ENCODE results near the gene NCAPG2.

The NCAPG2 gene

GRCh38 chr7:158683541-158683940 is 21.1 kb downstream of the NCAPG2 start:
- TF ChIP-seq CTCF (IDR thresholded peaks at IDR 0.05; ENCODE audit: borderline replicate concordance, extremely low read depth, low read length, poor library complexity, severe bottlenecking) (no peak), EZH2 (IDR thresholded peaks at IDR 0.05; ENCODE audit: borderline replicate concordance, low read depth, low read length, severe bottlenecking) (no peak)
- Histone ChIP-seq H3K36me3 (ENCODE audit: insufficient read depth, low read length) (peaks cover 96% of the 10 kb centered on the region), H3K9me3 (ENCODE audit: insufficient read depth, low read length, severe bottlenecking) (no peaks in the 10 kb centered on the region), H3K27me3 (ENCODE audit: insufficient read depth, low read length, poor library complexity) (no peaks in the 10 kb centered on the region), H3K27ac (ENCODE audit: low read length) (no peak overlapping the region), H3K4me3 (ENCODE audit: low read depth in 1 of 2, low read length in 2 of 2) (no peak overlapping the region), H3K79me2 (ENCODE audit: insufficient read depth, low read length) (peaks cover under 1% of the 10 kb centered on the region; the same call in 1 of the 2 replicates), H4K20me1 (ENCODE audit: insufficient read depth, low read length) (peaks cover 1% of the 10 kb centered on the region; the same call in 1 of the 2 replicates), H2AFZ (ENCODE audit: low read depth, low read length) (no peak overlapping the region), H3K9ac (ENCODE audit: low read depth, low read length) (no peak overlapping the region), H3K4me2 (ENCODE audit: insufficient read depth, low read length) (no peak overlapping the region), H3K4me1 (ENCODE audit: insufficient read depth, low read length) (no peaks in the 10 kb centered on the region)
- no peak for ATAC-seq (ENCODE audit: insufficient read depth, low read depth)
- DNase-seq = no peak

- Histone ChIP-seq H3K9me3 (ENCODE audit: insufficient read depth, low read length, severe bottlenecking) (no peaks in the 10 kb centered on the region), H4K20me1 (ENCODE audit: insufficient read depth, low read length) (no peaks in the 10 kb centered on the region), H3K79me2 (ENCODE audit: insufficient read depth, low read length) (peaks cover 4% of the 10 kb centered on the region; the same call in 1 of the 2 replicates), H3K36me3 (ENCODE audit: insufficient read depth, low read length) (peaks cover 96% of the 10 kb centered on the region), H3K4me3 (ENCODE audit: low read depth in 1 of 2, low read length in 2 of 2) (no peak overlapping the region), H3K4me2 (ENCODE audit: insufficient read depth, low read length) (no peak overlapping the region), H3K9ac (ENCODE audit: low read depth, low read length) (no peak overlapping the region), H3K4me1 (ENCODE audit: insufficient read depth, low read length) (no peaks in the 10 kb centered on the region), H3K27ac (ENCODE audit: low read length) (no peak overlapping the region), H2AFZ (ENCODE audit: low read depth, low read length) (no peak overlapping the region), H3K27me3 (ENCODE audit: insufficient read depth, low read length, poor library complexity) (no peaks in the 10 kb centered on the region)
- TF ChIP-seq EZH2 (IDR thresholded peaks at IDR 0.05; ENCODE audit: borderline replicate concordance, low read depth, low read length, severe bottlenecking) (no peak), CTCF (IDR thresholded peaks at IDR 0.05; ENCODE audit: borderline replicate concordance, extremely low read depth, low read length, poor library complexity, severe bottlenecking) (no peak)
- ATAC-seq (ENCODE audit: insufficient read depth, low read depth) (no peak), DNase-seq (no peak)
These were observed 22.1 kb downstream of the NCAPG2 start for GRCh38 chr7:158682456-158682855.

- H3K79me2 ChIP-seq (ENCODE audit: insufficient read depth, low read length) = peaks cover 10% of the 10 kb centered on the region; the same call in 1 of the 2 replicates
- no peak overlapping the region for H3K9ac ChIP-seq (ENCODE audit: low read depth, low read length)
- H3K27me3 ChIP-seq (ENCODE audit: insufficient read depth, low read length, poor library complexity) = no peaks in the 10 kb centered on the region
- ATAC-seq (ENCODE audit: insufficient read depth, low read depth) (no peak), DNase-seq (no peak)
- peaks cover 94% of the 10 kb centered on the region for H3K36me3 ChIP-seq (ENCODE audit: insufficient read depth, low read length)
- H3K4me2 ChIP-seq (ENCODE audit: insufficient read depth, low read length) = no peak overlapping the region
- no peak overlapping the region for H2AFZ ChIP-seq (ENCODE audit: low read depth, low read length)
- no peaks in the 10 kb centered on the region for H3K9me3 ChIP-seq (ENCODE audit: insufficient read depth, low read length, severe bottlenecking)
- TF ChIP-seq EZH2 (IDR thresholded peaks at IDR 0.05; ENCODE audit: borderline replicate concordance, low read depth, low read length, severe bottlenecking) (no peak), CTCF (IDR thresholded peaks at IDR 0.05; ENCODE audit: borderline replicate concordance, extremely low read depth, low read length, poor library complexity, severe bottlenecking) (no peak)
- H4K20me1 ChIP-seq (ENCODE audit: insufficient read depth, low read length) = no peaks in the 10 kb centered on the region
- H3K27ac ChIP-seq (ENCODE audit: low read length) = no peak overlapping the region
- H3K4me3 ChIP-seq (ENCODE audit: low read depth in 1 of 2, low read length in 2 of 2) = no peak overlapping the region
- no peaks in the 10 kb centered on the region for H3K4me1 ChIP-seq (ENCODE audit: insufficient read depth, low read length)
These were observed 23.9 kb downstream of the NCAPG2 start for GRCh38 chr7:158680754-158681153.

- Histone ChIP-seq H3K9me3 (ENCODE audit: insufficient read depth, low read length, severe bottlenecking) (no peaks in the 10 kb centered on the region), H3K4me2 (ENCODE audit: insufficient read depth, low read length) (no peak overlapping the region), H3K4me1 (ENCODE audit: insufficient read depth, low read length) (no peaks in the 10 kb centered on the region), H3K27ac (ENCODE audit: low read length) (no peak overlapping the region), H2AFZ (ENCODE audit: low read depth, low read length) (no peak overlapping the region), H3K4me3 (ENCODE audit: low read depth in 1 of 2, low read length in 2 of 2) (no peak overlapping the region), H4K20me1 (ENCODE audit: insufficient read depth, low read length) (peaks cover 6% of the 10 kb centered on the region; the same call in 1 of the 2 replicates), H3K79me2 (ENCODE audit: insufficient read depth, low read length) (peaks cover 22% of the 10 kb centered on the region), H3K27me3 (ENCODE audit: insufficient read depth, low read length, poor library complexity) (no peaks in the 10 kb centered on the region), H3K36me3 (ENCODE audit: insufficient read depth, low read length) (peaks cover 92% of the 10 kb centered on the region), H3K9ac (ENCODE audit: low read depth, low read length) (no peak overlapping the region)
- TF ChIP-seq CTCF (IDR thresholded peaks at IDR 0.05; ENCODE audit: borderline replicate concordance, extremely low read depth, low read length, poor library complexity, severe bottlenecking) (no peak), EZH2 (IDR thresholded peaks at IDR 0.05; ENCODE audit: borderline replicate concordance, low read depth, low read length, severe bottlenecking) (no peak)
- DNase-seq (no peak), ATAC-seq (ENCODE audit: insufficient read depth, low read depth) (no peak)
These were observed 27.7 kb downstream of the NCAPG2 start for GRCh38 chr7:158676906-158677305.
